Adrenal gland (tissue), 12 donors: ENCODE results near the gene PAGR1. TPM values are rescaled to one million over a fixed set of nuclear protein-coding genes. Genes with fewer than 3 reads are reported as not detected.
"Not testable (repeated sequence)": the region's sequence is repeated elsewhere in the genome, so short reads cannot be mapped to it uniquely, and the experiment has no call there.

Source experiments
- DNase-seq, 7 donors: peaks; one replicate each; pipeline ENCODE4 v3.0.0-alpha.2; 2019 to 2020
- H3K27ac ChIP-seq, 5 donors: fragments of 200-600 bp; sonication (generic) in 4 of 5; 1 replicate in 3 of 5; 2 replicates in 2 of 5; pipeline versions ENCODE4 v1.5.1 to v1.8.0; 2016 to 2020; ENCODE audit warnings: mild to moderate bottlenecking in 1 of 5
- H3K27me3 ChIP-seq: fragments of 200-600 bp; 2 replicates; pipeline ENCODE4 v1.8.0; 2021
- H3K36me3 ChIP-seq, 2 donors: fragments of 200-600 bp; replicated peaks in 1 of 2; 1 replicate in 1 of 2; 2 replicates in 1 of 2; pipeline versions ENCODE4 v1.5.1 to v1.8.0; 2018 to 2022
- H3K4me1 ChIP-seq, 2 donors: fragments of 200-600 bp; replicated peaks in 1 of 2; 1 replicate in 1 of 2; 2 replicates in 1 of 2; pipeline versions ENCODE4 v1.5.1 to v1.8.0; 2018 to 2021
- H3K4me3 ChIP-seq, 4 donors: fragments of 200-600 bp; sonication (generic) in 3 of 4; one replicate each; pipeline ENCODE4 v1.5.1; 2016 to 2018
- H3K9me3 ChIP-seq, 3 donors: fragments of 200-600 bp; sonication (generic) in 1 of 3; replicated peaks in 1 of 3; 1 replicate in 2 of 3; 2 replicates in 1 of 3; pipeline versions ENCODE4 v1.5.1 to v1.8.0; 2016 to 2021
- CTCF ChIP-seq, 6 experiments: fragments of 450-650 bp in 4 of 6; fragments of 200-600 bp in 2 of 6; sonication (generic) in 1 of 6; IDR thresholded peaks; 1 replicate in 5 of 6; 2 replicates in 1 of 6; pipeline versions ENCODE4 v1.5.1 to v1.8.0; 2016 to 2021; ENCODE audit warnings: antibody characterized with exemption in 6 of 6, mild to moderate bottlenecking in 2 of 6, moderate library complexity in 1 of 6
- POLR2A ChIP-seq, 2 donors: fragments of 450-650 bp; IDR thresholded peaks; one replicate each; pipeline ENCODE4 v1.6.1; 2017; ENCODE audit warnings: antibody characterized with exemption in 2 of 2, mild to moderate bottlenecking in 2 of 2, moderate library complexity in 1 of 2
- WGBS, 4 donors: extraction: QIAGEN DNeasy Blood & Tissue Kit in 2 of 4; methylation state at CpG; one replicate each; pipeline versions ENCODE4 v1.1.5 to v1.1.7; 2013 to 2017; 5-methylcytosine and 5-hydroxymethylcytosine counted together
- intact Hi-C, 2 donors: fragments of 100-400 bp; cut with DNase I; formaldehyde crosslinking; loops; one replicate each; pipeline versions ENCODE4 v1.14.1 to v1.15.0; 2022 to 2023
- polyA plus RNA-seq, 3 donors: library from polyadenylated mRNA; stranded (reverse); fragments of 200-250 nt in 2 of 3; fragments of 350-450 nt in 1 of 3; fragmentation: Illumina TruSeq in 1 of 3; extraction: RNeasy Lipid Tissue Mini Kit (QIAGEN cat#74804) in 1 of 3; gene quantifications; one replicate each; pipeline ENCODE4 v1.2.3, GENCODE V29; 2013 to 2014
- total RNA-seq, 9 donors: library from RNA; depleted of rRNA in 4 of 9; stranded (reverse); fragments of >200 nt in 4 of 9; fragments of 120-200 nt in 1 of 9; fragmentation: NEBNext Ultra II Directional in 1 of 9; extraction: Animal tissue kit (Norgen Biotek cat#: 25700) in 1 of 9; gene quantifications; one replicate each; pipeline versions ENCODE4 v1.1.0 to v1.2.4, GENCODE V29; 2013 to 2023
- donor health status: healthy with polysubstance abuse.
- donor health status: Bipolar disorder and iron deficiency.
- donor health status: DM: yes; HTN: yes; CAD: no.
- donor health status: DM: no; HTN: no; CAD: no.
- donor health status: DM: no; HTN: no; CAD: no.
- donor health status: DM: yes; HTN: yes; CAD: no.

Gene PAGR1
- total and polyA plus RNA-seq, 12 donors = 14.2 to 89.1 (median 39.8) TPM

GRCh38 chr16:29831490-29831889, 15.5 kb downstream of the PAGR1 start:
- Histone ChIP-seq H3K9me3 (no peaks in the 10 kb centered on the region), H3K27ac (peak overlapping the region in 3 of 5 donors; percentile 9 to 93 (median 30)), H3K36me3 (peaks cover 0 to 69% of the 10 kb centered on the region in 2 donors), H3K4me3 (no peak overlapping the region), H3K27me3 (no peaks in the 10 kb centered on the region), H3K4me1 (peaks cover 12 to 46% of the 10 kb centered on the region in 2 donors)
- 34 to 64% (median 51%) methylated on average over 2 of the region's 2 CpGs for WGBS, 4 donors
- intact Hi-C loops = no loop called here
- DNase-seq = peak in 5 of 7 donors; percentile 51 to 74 (median 63)
- TF ChIP-seq POLR2A (IDR thresholded peaks at IDR 0.05) (no peak), CTCF (IDR thresholded peaks at IDR 0.05) (no peak)

GRCh38 chr16:29833219-29833618, 17.3 kb downstream of the PAGR1 start:
- 91 to 99% (median 97%) methylated on average over 4 of the region's 4 CpGs for WGBS, 4 donors
- H3K27me3 ChIP-seq, intact Hi-C loops, DNase-seq, H3K9me3 ChIP-seq, H3K4me3 ChIP-seq, H3K27ac ChIP-seq: not testable (repeated sequence)
- Histone ChIP-seq H3K4me1 (peaks cover 0 to 29% of the 10 kb centered on the region in 2 donors), H3K36me3 (peaks cover 0 to 86% of the 10 kb centered on the region in 2 donors)

GRCh38 chr16:29834079-29834478, 18.1 kb downstream of the PAGR1 start:
- no peaks in the 10 kb centered on the region for H3K27me3 ChIP-seq
- H3K36me3 ChIP-seq = peaks cover 0 to 95% of the 10 kb centered on the region in 2 donors
- H3K4me3 ChIP-seq = no peak overlapping the region
- DNase-seq = no peak
- H3K4me1 ChIP-seq = peaks cover 0 to 28% of the 10 kb centered on the region in 2 donors
- no peak for TF ChIP-seq POLR2A (IDR thresholded peaks at IDR 0.05)
- H3K27ac ChIP-seq = peak overlapping the region in 1 of 5 donors; percentile 30
- no peaks in the 10 kb centered on the region for H3K9me3 ChIP-seq
- WGBS, 4 donors = 90 to 94% (median 91%) methylated on average over 3 to 5 of the region's 5 CpGs
- intact Hi-C loops = no loop called here

DNA sequence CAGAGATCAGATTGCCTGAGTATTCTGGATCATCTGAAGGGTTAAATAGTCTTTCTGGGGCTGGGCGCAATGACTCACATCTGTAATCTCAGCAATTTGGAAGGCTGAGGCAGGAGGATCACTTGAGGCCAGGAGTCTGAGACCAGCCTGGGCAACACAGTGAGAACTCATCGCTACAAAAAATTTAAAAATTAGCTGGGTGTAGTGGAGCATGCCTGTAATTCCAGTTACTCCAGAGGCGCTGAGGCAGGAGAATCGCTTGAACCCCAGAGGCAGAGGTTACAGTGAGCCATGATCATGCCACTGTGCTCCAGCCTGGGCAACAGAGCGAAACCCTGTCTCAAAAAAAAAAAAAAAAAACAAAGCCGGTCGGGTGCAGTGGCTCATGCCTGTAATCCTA, 20.0 kb downstream of the PAGR1 start:
- Histone ChIP-seq H3K9me3 (no peaks in the 10 kb centered on the region), H3K4me1 (peaks cover 12 to 26% of the 10 kb centered on the region in 2 donors), H3K4me3 (no peak overlapping the region), H3K36me3 (peaks cover 0 to 100% of the 10 kb centered on the region in 2 donors), H3K27ac (no peak overlapping the region), H3K27me3 (no peaks in the 10 kb centered on the region)
- TF ChIP-seq CTCF (IDR thresholded peaks at IDR 0.05) (no peak), POLR2A (IDR thresholded peaks at IDR 0.05) (no peak)
- no peak for DNase-seq
- intact Hi-C loops = no loop called here
- 87 to 92% (median 89%) methylated on average over 7 of the region's 7 CpGs for WGBS, 4 donors

DNA sequence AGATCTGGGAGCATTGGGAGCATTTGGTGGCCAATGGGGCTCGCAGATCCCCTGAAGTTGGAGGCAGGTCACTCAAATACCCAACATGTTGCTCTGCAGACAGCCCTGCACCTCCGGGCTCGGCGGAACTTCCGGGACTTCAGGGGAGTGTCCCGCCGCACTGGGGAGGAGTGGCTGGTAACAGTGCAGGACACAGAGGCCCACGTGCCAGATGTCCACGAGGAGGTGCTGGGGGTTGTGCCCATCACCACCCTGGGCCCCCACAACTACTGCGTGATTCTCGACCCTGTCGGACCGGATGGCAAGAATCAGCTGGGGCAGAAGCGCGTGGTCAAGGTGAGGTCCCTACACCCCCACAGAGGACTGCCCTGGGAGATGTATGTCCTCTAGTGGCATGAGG, 20.7 kb downstream of the PAGR1 start:
- intact Hi-C loops = no loop called here
- H3K36me3 ChIP-seq = peaks cover 0 to 100% of the 10 kb centered on the region in 2 donors

More for the DNA sequence above, 20.7 kb downstream of the PAGR1 start:
- peak overlapping the region in 1 of 5 donors; percentile 81 for H3K27ac ChIP-seq
- peaks cover 12 to 19% of the 10 kb centered on the region in 2 donors for H3K4me1 ChIP-seq
- TF ChIP-seq CTCF (IDR thresholded peaks at IDR 0.05) = no peak
- no peak for TF ChIP-seq POLR2A (IDR thresholded peaks at IDR 0.05)
- no peaks in the 10 kb centered on the region for H3K9me3 ChIP-seq
- H3K4me3 ChIP-seq = no peak overlapping the region
- DNase-seq = no peak
- H3K27me3 ChIP-seq = no peaks in the 10 kb centered on the region
- WGBS, 4 donors = 69 to 86% (median 82%) methylated on average over 1 to 15 of the region's 15 CpGs
